HepG2 (cell line): ENCODE measurements around the gene CD244.

Experiments
- BCLAF1 ChIP-seq: fragments of 450-650 bp; IDR thresholded peaks from 2 replicates; pipeline ENCODE4 v1.6.1; 2017; ENCODE audit warnings: mild to moderate bottlenecking
- GMEB2 ChIP-seq: IDR thresholded peaks from 2 replicates; pipeline ENCODE4 v1.6.1; 2016; ENCODE audit warnings: missing biosample characterization, missing genetic modification reagents, low read depth
- MAX ChIP-seq: IDR thresholded peaks from 2 replicates; pipeline ENCODE4 v1.6.1; 2012; ENCODE audit warnings: inconsistent platforms

GRCh38 chr1:160860840-160861505 is 1.7 kb downstream of the CD244 start:
- no peak for TF ChIP-seq BCLAF1
- TF ChIP-seq MAX, result no peak
- TF ChIP-seq GMEB2 (CRISPR knock-in tag), result no peak
